GM18870 (cell line): Measurements from ENCODE around the gene MRPL44.
A peak's percentile ranks its signal among the peaks of the same experiment; 100 is the strongest.

Experiments used
- ATAC-seq: cut with Tn5 transposase; IDR thresholded peaks from one replicate; pipeline ENCODE4 v1.9.1; 2021; ENCODE audit warnings: moderate library complexity; ENCODE audit not compliant: unreplicated experiment

MRPL44 gene

DNA sequence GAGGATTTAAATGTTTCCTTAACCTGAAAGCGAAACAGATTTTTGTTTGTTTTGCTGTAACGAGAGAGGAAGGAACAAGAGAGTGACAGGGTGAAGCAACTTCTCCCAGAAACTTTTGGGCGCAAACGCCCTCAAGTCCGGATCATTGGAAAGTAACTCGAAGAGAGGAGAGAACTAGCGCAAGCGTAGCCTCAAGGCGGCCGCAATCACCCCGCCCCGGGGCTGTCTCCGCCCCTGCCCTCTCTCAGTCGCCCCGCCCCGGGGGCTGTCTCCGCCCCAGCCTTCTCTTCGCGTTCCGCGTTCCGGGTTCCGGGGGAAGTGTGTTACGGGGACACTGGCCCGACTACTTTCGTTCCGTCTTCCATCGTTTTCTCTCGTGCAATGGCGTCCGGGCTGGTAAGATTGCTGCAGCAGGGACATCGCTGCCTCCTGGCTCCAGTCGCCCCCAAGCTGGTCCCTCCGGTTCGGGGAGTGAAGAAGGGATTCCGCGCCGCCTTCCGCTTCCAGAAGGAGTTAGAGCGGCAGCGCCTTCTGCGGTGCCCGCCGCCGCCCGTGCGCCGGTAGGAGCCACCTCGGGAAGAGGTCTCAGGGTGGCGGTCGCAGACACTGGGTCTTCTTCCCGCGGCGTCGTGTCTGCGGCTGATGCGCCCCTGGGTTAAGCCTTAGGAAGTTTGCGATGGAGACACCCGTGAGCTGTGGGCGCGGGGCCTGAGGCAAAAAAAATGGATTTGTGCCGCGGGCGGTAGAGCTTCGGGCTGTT is at the start of gene MRPL44:
MRPL44 (plus strand) TSS at position 372 of the 760 bp plus-strand sequence; CDS start at position 382, 10 bp downstream.
- peak; percentile 70 for ATAC-seq

- ATAC-seq: no peak
Observed at GRCh38 chr2:223908304-223908998, 48.8 kb upstream of the MRPL44 start.

DNA sequence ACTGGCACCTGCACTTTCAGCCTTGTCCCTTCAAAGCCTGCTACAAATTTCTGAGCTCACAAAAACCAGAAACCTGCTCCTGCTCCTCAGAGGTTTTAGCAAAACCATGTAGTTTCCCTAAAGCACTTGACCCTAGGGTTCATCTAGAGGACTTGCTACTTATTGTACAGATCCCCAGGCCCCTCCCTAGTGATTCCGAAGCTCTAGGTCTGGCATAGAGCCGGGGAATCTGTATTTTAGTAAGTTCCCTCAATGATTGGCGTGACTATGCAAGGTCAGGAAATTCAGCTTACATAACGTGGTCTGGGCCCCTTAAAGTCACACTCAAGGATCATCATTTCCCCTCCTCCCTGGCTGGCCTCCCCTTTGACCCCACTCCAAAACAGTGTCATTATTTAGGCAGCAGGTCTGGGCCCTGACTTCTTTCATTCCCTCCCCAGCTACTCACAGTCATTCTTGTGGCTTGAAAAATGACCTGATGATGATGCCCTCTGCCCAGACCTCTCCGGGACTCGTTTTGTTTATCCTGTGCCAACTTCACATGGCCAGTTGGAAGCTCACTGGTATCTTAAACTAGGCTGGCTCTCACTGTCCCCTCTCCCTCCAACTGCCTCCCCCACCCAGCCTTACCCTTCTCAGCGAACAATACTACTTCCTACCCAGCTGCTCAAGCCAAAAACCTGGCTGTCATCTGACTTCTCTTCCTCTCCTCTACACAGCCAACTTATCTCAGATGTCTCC is 48.1 kb upstream of the MRPL44 start:
- no peak for ATAC-seq

- no peak for ATAC-seq
Observed at GRCh38 chr2:223914324-223914723, 42.9 kb upstream of the MRPL44 start.

DNA sequence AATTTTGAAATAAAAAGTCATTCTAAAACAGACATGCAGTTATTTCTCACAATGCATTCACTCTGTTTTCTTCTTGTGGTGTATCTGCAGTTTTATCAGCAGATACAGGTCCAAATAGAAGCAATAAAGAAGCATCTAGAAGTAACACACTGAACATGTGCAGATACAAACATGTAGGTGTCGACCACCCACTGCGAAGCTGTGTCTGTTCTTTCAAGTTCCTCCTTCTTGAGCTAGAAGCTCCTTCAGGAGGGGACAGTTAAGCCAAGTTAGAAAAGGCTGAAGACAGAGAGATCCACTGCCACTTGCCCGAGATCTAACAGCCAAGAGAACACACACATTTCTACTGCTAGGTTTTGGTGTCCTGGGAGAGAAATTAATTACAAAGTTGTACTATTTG is 42.2 kb upstream of the MRPL44 start:
- no peak for ATAC-seq

- no peak for ATAC-seq
Observed at GRCh38 chr2:223916181-223916920, 40.9 kb upstream of the MRPL44 start.

GRCh38 chr2:223918671-223919134 is 38.6 kb upstream of the MRPL44 start:
- no peak for ATAC-seq

DNA sequence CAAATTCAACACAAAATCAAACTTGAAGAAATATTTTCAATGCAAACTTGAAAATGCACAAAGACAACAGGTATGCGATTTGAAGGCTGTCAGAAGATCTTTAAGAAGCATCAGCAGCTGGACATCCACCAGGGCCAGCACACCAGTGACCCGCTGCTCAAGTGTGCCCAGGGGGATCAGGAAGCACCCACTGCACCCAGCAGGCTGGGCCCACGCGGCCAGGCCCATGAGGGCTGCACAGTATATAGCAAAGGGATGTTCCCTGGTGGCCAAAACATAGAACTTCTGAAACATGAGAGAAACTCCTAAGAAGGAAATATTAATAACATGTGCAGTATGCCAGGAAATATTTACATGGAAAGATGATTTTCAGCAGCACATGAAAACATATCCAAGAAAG is 37.2 kb upstream of the MRPL44 start:
- no peak for ATAC-seq

GRCh38 chr2:223921204-223921603 is 36.1 kb upstream of the MRPL44 start:
- no peak for ATAC-seq

DNA sequence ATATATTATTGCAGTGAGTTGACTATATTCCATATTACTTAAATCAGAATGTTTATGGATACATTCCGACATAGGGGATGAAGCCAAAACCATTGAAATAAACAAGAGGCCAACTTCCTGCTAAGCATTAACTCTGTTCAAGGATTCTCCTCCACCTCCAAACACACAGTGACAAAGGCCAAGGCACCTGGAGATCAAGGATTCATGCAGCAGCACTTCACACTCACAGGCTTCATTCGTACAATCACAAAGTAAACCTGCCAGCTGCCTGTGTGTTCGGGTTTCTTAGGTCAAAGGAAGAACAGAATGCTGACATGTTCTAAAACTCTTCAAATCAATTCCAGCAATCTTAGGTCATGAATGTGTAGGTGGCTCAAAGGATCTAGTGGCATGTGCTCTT is 35.0 kb upstream of the MRPL44 start:
- ATAC-seq: no peak

GRCh38 chr2:223923976-223924375 is 33.3 kb upstream of the MRPL44 start:
- no peak for ATAC-seq

DNA sequence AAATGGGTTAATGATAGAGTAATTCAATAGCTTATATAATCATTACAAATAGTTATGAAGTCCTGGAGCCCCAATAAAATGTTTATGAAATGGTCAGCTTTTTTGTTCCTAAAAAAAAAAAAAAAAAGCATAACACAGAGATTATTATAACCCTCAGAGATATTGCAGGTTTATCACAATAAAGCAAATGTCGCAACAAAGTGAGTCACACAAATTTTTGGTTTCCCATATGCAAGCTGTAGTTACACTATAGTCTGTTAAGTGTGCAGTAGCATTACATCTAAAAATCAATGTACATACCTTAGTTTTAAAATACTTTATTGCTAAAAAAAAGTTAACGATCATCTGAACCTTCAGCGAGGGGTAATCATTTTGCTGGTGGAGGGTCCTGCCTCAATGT is 32.2 kb upstream of the MRPL44 start:
- ATAC-seq: no peak

- no peak for ATAC-seq
Observed at GRCh38 chr2:223928113-223929006, 28.9 kb upstream of the MRPL44 start.

DNA sequence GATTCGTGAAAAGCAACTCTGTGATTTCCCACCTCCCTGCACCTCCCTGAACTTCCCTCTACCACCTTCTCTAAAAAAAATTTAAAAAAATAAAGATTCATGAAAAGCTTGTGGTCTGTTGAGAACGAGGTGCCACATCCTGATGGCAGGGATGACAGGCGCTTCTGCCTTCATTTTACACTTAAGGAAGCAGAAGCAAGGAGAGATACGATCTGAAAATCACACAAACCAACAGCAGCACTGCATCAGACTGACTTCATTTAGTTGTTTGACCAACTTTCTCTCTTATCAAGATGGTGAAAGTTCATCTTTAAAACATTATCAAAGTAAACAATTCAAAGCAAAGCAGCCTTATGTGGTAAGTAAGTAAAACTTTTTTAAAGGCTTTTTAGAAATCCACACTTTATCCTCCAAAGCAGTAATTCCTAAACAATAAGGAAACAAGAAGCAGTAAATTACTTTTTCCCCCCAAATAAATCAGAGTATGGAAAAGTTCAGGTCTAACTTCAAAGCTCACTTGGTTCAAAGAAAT is 27.6 kb upstream of the MRPL44 start:
- peak; percentile 57 for ATAC-seq

DNA sequence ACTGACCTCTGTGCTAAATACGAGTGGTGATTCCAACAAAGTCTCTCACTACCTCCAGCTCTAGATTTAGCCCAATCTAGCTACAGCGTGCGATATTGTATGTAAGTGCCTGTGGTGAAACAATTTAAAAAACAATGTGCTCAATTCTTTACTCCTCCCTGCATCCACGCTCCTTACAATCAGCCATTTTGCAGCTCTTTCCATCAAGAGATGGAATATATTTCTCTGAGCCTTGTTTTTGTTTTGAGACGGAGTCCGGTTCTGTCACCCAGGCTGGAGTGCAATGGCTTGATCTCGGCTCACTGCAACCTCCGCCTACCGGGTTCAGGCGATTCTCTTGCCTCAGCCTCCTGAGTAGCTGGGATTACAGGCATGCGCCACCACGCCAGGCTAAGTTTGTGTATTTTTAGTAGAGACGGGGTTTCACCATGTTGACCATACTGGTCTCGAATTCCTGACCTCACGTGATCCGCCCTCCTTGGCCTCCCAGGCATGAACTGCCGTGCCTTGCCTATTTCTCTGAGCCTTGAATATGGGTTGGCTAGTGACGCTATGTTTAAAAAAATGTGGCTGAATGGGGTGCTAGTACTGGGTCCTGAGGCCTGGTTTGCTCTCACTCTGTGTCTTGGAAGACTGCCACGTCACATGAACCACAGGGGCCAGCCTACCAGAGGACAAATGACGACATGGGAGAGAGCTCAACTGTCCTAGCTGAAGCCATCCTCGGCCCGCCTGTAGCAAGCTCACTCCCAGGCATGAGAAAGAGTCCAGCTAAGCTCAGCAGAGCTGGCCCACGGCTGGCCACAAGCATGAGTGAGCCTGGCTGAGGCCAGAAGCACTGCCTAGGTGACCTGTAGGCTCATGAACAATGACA is 26.9 kb upstream of the MRPL44 start:
- ATAC-seq: no peak

DNA sequence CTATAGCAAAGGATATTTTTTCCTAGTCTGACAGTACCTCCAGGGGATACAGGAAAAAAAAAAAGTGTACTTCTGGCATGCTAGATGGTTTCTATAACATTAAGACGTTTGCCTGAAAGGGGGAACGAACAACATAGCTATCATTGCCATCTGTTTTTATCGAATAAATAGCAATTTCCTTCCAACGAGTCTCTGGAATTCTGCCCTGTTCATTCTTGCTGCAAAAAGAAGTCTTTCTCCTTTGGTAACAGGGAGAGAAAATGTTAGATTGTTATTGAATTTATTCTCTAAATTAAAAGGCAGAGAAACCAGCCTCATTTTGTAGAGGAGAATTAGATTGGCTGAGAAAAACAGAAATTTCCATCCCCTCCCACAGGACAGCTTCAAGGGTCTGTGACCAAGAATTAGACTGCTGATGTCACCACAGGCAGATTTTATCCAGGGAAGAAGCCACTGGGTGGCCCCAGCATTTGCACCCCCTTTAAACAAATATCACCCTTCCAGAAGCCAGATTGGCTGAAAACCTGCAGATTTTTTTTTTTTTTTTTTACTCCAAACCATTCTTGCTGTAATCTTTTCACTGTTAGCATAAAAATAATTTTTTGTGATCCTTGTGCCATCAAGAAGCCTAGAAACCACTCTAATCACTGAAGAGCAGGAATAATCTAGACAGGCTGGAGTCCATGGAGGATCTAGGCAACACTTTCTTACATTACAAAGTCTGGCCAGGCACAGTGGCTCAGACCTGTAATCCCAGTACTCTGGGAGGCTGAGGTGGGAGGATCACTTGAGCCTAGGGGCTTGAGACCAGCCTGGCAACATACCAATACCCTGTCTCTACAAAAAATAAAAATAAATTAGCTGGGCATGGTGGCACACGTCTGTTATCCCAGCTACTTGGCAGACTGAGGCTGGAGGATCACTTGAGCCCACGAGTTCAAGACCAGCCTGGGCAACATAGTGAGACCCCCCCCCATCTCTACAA is 24.2 kb upstream of the MRPL44 start:
- no peak for ATAC-seq

DNA sequence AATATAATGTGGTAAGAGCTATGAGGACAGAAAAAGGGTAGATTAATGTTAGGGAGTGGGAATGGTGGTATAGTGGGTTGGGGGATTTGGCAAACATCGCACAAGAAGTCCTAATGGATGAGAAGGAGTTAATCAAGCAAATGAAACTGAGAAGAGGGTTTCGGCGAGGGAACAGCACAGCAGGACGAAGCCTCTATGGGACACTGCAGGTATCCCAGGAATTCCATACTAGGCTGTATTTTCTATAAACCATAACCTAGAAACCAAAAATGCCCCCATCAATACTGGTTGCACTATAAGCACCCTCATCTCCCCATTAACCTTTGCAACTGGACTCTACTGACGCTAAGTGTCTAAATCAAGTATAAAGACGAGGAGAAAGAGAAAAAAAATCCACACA is 22.4 kb upstream of the MRPL44 start:
- no peak for ATAC-seq
